Midbrain (tissue), 1 donor: ENCODE measurements around the gene TELO2.
"Not testable (repeated sequence)": the region's sequence is repeated elsewhere in the genome, so short reads cannot be mapped to it uniquely, and the experiment has no call there.

Source experiments
- DNase-seq: peaks from one replicate; lab custom pipeline; 2025; lab: John Stamatoyannopoulos, UW

The TELO2 gene

GRCh38 chr16:1475552-1476114, 17.5 kb upstream of the TELO2 start:
- DNase-seq: no peak

- DNase-seq: no peak
Measured at GRCh38 chr16:1477033-1477432, 16.1 kb upstream of the TELO2 start.

- not testable (repeated sequence) for DNase-seq
Measured at GRCh38 chr16:1478937-1479336, 14.2 kb upstream of the TELO2 start.

GRCh38 chr16:1481906-1482835, 11.0 kb upstream of the TELO2 start:
- no peak for DNase-seq

- DNase-seq: no peak
Measured at GRCh38 chr16:1485847-1486496, 7.2 kb upstream of the TELO2 start.

GRCh38 chr16:1486551-1487390, 6.4 kb upstream of the TELO2 start:
- DNase-seq: no peak

- no peak for DNase-seq
Measured at GRCh38 chr16:1487395-1488053, 5.6 kb upstream of the TELO2 start.

- no peak for DNase-seq
Measured at GRCh38 chr16:1488054-1488601, 5.0 kb upstream of the TELO2 start.

GRCh38 chr16:1488619-1489018, 4.5 kb upstream of the TELO2 start, which contains the start of gene PTX4:
Gene PTX4 (minus strand): TSS chr16:1488944. CDS start chr16:1488909, 35 bp downstream.
- no peak for DNase-seq

GRCh38 chr16:1489077-1489476, 4.1 kb upstream of the TELO2 start:
- no peak for DNase-seq

- DNase-seq: no peak
Measured at GRCh38 chr16:1491327-1491726, 1.8 kb upstream of the TELO2 start.

GRCh38 chr16:1492082-1492922, 858 bp upstream of the TELO2 start:
- no peak for DNase-seq

GRCh38 chr16:1493746-1494094, 560 bp downstream of the TELO2 start:
- no peak for DNase-seq

- no peak for DNase-seq
Measured at GRCh38 chr16:1494129-1494640, 1.0 kb downstream of the TELO2 start.

- DNase-seq: no peak
Measured at GRCh38 chr16:1494711-1495110, 1.6 kb downstream of the TELO2 start.

GRCh38 chr16:1495211-1495888, 2.2 kb downstream of the TELO2 start:
- no peak for DNase-seq

- no peak for DNase-seq
Measured at GRCh38 chr16:1495889-1496262, 2.7 kb downstream of the TELO2 start.

GRCh38 chr16:1496464-1496863, 3.3 kb downstream of the TELO2 start:
- no peak for DNase-seq

GRCh38 chr16:1497014-1497598, 3.9 kb downstream of the TELO2 start:
- no peak for DNase-seq
